Brain microvascular endothelial cell (primary cell): Measurements from ENCODE around the gene MAGI1.

Experiments used
- DNase-seq: peaks from one replicate; pipeline ENCODE4 v3.0.0-alpha.2; 2020
- H3K27ac ChIP-seq: fragments of 250-450 bp; sonication (Bioruptor Pico); 2 replicates; pipeline ENCODE4 v1.5.1; 2020; ENCODE audit warnings: mild to moderate bottlenecking, moderate library complexity
- H3K27me3 ChIP-seq: fragments of 250-450 bp; sonication (Bioruptor Pico); replicated peaks from 2 replicates; pipeline ENCODE4 v1.5.1; 2020; ENCODE audit warnings: mild to moderate bottlenecking
- H3K36me3 ChIP-seq: fragments of 250-450 bp; sonication (Bioruptor Pico); replicated peaks from 2 replicates; pipeline ENCODE4 v1.5.1; 2020; ENCODE audit warnings: mild to moderate bottlenecking
- H3K4me3 ChIP-seq: 2 replicates; pipeline ENCODE4 v1.5.1; 2011; ENCODE audit warnings: low read depth, mild to moderate bottlenecking, control low read depth, low read length, moderate library complexity
- CTCF ChIP-seq: IDR thresholded peaks from 2 replicates; pipeline ENCODE4 v1.5.1; 2011; ENCODE audit warnings: low read depth, mild to moderate bottlenecking, moderate library complexity, low read length, control low read depth, inconsistent platforms; ENCODE audit errors: missing control alignments
- in situ Hi-C: cut with HindIII; loops from 2 replicates; pipeline ENCODE4 v1.10.0; 2017; ENCODE audit warnings: low sequenced_read_pairs, low pct_ligation_motif_present

Gene MAGI1

GRCh38 chr3:65493371-65493882, 545.3 kb downstream of the MAGI1 start:
- no peaks in the 10 kb centered on the region for H3K36me3 ChIP-seq
- H3K27me3 ChIP-seq = no peaks in the 10 kb centered on the region
- no peak overlapping the region for H3K27ac ChIP-seq
- H3K4me3 ChIP-seq = no peak overlapping the region
- in situ Hi-C loops = no loop called here
- TF ChIP-seq CTCF = no peak
- DNase-seq = no peak

- TF ChIP-seq CTCF = no peak
- Histone ChIP-seq H3K4me3 (no peak overlapping the region), H3K36me3 (no peaks in the 10 kb centered on the region), H3K27ac (no peak overlapping the region), H3K27me3 (no peaks in the 10 kb centered on the region)
- no peak for DNase-seq
- in situ Hi-C loops = no loop called here
These were observed 546.5 kb downstream of the MAGI1 start for GRCh38 chr3:65492249-65492648.

- no peak for TF ChIP-seq CTCF
- in situ Hi-C loops = no loop called here
- Histone ChIP-seq H3K27ac (no peak overlapping the region), H3K4me3 (no peak overlapping the region), H3K27me3 (no peaks in the 10 kb centered on the region), H3K36me3 (no peaks in the 10 kb centered on the region)
- DNase-seq = no peak
These were observed 548.6 kb downstream of the MAGI1 start for GRCh38 chr3:65490114-65490513.

GRCh38 chr3:65489253-65489652, 549.5 kb downstream of the MAGI1 start:
- DNase-seq = no peak
- in situ Hi-C loops = no loop called here
- H3K4me3 ChIP-seq = no peak overlapping the region
- H3K27ac ChIP-seq = no peak overlapping the region
- H3K27me3 ChIP-seq = no peaks in the 10 kb centered on the region
- TF ChIP-seq CTCF = no peak
- H3K36me3 ChIP-seq = no peaks in the 10 kb centered on the region

- DNase-seq = no peak
- Histone ChIP-seq H3K27me3 (no peaks in the 10 kb centered on the region), H3K4me3 (no peak overlapping the region), H3K27ac (no peak overlapping the region), H3K36me3 (no peaks in the 10 kb centered on the region)
- in situ Hi-C loops = no loop called here
- TF ChIP-seq CTCF = no peak
These were observed 552.8 kb downstream of the MAGI1 start for GRCh38 chr3:65485826-65486469.

- no peaks in the 10 kb centered on the region for H3K36me3 ChIP-seq
- no peak for TF ChIP-seq CTCF
- H3K4me3 ChIP-seq = no peak overlapping the region
- H3K27me3 ChIP-seq = no peaks in the 10 kb centered on the region
- H3K27ac ChIP-seq = no peak overlapping the region
- no peak for DNase-seq
- in situ Hi-C loops = no loop called here
These were observed 553.8 kb downstream of the MAGI1 start for GRCh38 chr3:65484964-65485363.
